AG04450 (cell line): ENCODE data around the gene CFAP97D2. TPM values are rescaled to one million over a fixed set of nuclear protein-coding genes. Genes with fewer than 3 reads are reported as not detected.
"Not testable (repeated sequence)": the region's sequence is repeated elsewhere in the genome, so short reads cannot be mapped to it uniquely, and the experiment has no call there.

ENCODE experiments used
- CTCF ChIA-PET: fragments of 300-600, 350-600 bp; formaldehyde crosslinking; extraction: SDS; loops from one replicate; lab custom pipeline; 2022; ENCODE audit warnings: antibody characterized with exemption, inconsistent platforms; lab: Charles Lee
- POLR2A ChIA-PET: fragments of 350-600 bp; formaldehyde crosslinking; extraction: SDS; loops from one replicate; lab custom pipeline; 2021; ENCODE audit warnings: antibody characterized with exemption, inconsistent platforms; lab: Yijun Ruan, JAX
- DNase-seq: peaks from one replicate; pipeline ENCODE4 v3.0.0-alpha.2; 2011; ENCODE audit warnings: low read depth, low spot score
- H3K27ac ChIP-seq: one replicate; pipeline ENCODE4 v1.5.1; 2012; ENCODE audit warnings: low read depth, low read length, control low read depth
- H3K27me3 ChIP-seq: one replicate; pipeline ENCODE4 v1.6.0; 2012; ENCODE audit warnings: low read length; ENCODE audit not compliant: control insufficient read depth, insufficient read depth
- H3K4me3 ChIP-seq: 2 replicates; pipeline ENCODE4 v1.5.1; 2011; ENCODE audit warnings: mild to moderate bottlenecking, low read depth, low read length, control low read depth
- H3K9me3 ChIP-seq: 2 replicates; pipeline ENCODE4 v1.5.1; 2012; ENCODE audit warnings: low read length; ENCODE audit not compliant: control insufficient read depth, insufficient read depth
- polyA plus RNA-seq: library from polyadenylated mRNA; depleted of rRNA; stranded (reverse); fragments of >200 nt; gene quantifications from 2 replicates; pipeline ENCODE4 v1.2.3, GENCODE V29; 2011
- TF ChIP-seq, protein P1 (sequence below): IDR thresholded peaks from 2 replicates; pipeline ENCODE4 v1.5.1; 2011; ENCODE audit warnings: low read depth, low read length, control low read depth, inconsistent platforms

CFAP97D2 gene
- polyA plus RNA-seq, 1 experiment, result not detected

DNA sequence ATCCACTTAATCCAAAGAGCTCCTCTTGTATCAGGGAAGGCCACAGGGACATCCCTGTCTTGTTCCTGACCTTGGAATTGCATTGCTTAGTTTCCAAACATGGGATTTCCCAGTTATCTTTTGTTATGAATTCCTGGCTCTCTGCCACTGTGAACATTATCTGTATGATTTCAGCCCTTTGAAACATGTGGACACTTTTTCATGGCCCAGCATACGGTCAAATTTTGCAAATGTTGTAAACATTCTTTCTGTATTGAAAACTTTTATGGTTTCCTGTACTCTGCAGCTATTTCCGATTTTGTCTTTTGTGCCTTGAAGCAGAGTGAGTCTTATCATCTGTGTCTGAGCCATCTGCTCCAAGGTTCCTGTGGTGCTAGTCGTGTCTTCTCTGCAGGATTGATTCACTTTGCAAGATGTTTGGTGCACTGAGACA, 4.5 kb upstream of the CFAP97D2 start:
- no peak overlapping the region for H3K4me3 ChIP-seq
- ChIA-PET CTCF (no interaction called here), POLR2A (no interaction called here)
- H3K27me3 ChIP-seq, result peaks cover 22% of the 10 kb centered on the region
- no peak for DNase-seq
- no peak overlapping the region for H3K27ac ChIP-seq
- peaks cover 8% of the 10 kb centered on the region; the same call in 1 of the 2 replicates for H3K9me3 ChIP-seq
- TF ChIP-seq, protein P1, sequence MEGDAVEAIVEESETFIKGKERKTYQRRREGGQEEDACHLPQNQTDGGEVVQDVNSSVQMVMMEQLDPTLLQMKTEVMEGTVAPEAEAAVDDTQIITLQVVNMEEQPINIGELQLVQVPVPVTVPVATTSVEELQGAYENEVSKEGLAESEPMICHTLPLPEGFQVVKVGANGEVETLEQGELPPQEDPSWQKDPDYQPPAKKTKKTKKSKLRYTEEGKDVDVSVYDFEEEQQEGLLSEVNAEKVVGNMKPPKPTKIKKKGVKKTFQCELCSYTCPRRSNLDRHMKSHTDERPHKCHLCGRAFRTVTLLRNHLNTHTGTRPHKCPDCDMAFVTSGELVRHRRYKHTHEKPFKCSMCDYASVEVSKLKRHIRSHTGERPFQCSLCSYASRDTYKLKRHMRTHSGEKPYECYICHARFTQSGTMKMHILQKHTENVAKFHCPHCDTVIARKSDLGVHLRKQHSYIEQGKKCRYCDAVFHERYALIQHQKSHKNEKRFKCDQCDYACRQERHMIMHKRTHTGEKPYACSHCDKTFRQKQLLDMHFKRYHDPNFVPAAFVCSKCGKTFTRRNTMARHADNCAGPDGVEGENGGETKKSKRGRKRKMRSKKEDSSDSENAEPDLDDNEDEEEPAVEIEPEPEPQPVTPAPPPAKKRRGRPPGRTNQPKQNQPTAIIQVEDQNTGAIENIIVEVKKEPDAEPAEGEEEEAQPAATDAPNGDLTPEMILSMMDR, result no peak

DNA sequence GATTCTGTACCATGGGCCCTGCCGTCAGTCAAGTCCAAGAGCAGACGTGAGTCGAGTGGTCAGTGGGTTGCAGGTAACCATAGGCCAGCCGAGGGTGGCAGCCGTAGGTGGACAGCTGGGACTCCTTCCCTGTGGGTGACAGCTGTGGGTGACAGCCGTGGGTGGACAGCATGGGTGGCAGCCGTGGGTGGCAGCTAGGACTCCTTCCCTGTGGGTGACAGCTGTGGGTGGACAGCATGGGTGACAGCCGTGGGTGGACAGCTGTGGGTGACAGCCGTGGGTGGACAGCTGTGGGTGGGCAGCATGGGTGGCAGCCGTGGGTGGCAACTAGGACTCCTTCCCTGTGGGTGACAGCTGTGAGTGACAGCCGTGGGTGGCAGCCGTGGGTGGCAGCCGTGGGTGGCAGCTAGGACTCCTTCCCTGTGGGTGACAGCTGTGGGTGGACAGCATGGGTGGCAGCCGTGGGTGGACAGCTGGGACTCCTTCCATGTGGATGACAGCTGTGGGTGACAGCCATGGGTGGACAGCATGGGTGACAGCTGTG, 2.6 kb upstream of the CFAP97D2 start:
- H3K4me3 ChIP-seq, H3K27ac ChIP-seq, DNase-seq, H3K9me3 ChIP-seq, CTCF ChIA-PET: not testable (repeated sequence)
- peaks cover 29% of the 10 kb centered on the region for H3K27me3 ChIP-seq
- POLR2A ChIA-PET, result interaction anchor here (1.0 kb wide), 1 partner anchor 34 kb away, joined by 4 read pairs; no protein-coding TSS in a partner anchor

DNA sequence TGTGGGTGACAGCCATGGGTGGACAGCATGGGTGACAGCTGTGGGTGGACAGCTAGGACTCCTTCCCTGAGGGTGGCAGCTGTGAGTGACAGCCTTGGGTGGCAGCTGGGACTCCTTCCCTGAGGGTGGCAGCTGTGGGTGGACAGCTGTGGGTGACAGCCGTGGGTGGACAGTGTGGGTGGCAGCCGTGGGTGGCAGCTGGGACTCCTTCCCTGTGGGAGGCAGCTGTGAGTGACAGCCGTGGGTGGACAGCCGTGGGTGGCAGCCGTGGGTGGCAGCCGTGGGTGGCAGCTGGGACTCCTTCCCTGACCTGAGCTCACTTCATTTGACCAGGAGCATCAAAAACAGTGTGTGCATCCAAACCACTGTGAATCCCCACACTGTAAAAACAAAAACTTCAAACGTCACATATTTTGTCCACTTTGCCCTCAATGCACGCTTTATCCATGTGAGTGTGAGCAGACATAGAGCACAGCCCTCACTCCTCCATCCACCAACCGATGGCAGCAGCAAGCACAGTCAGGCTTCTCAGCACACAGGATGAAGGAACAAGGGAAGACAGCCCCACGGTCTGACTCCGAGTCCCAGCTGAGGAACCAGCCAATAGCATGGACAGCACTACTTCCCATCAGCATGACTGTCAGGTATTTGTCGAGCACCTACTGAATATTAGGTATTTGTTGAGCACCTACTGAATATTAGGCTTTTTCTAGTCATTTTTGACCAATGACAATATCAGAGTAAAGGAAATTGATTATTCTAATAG, 1.6 kb upstream of the CFAP97D2 start:
- Histone ChIP-seq H3K27ac (no peak overlapping the region), H3K27me3 (peaks cover 33% of the 10 kb centered on the region), H3K9me3 (peaks cover 8% of the 10 kb centered on the region; the same call in 1 of the 2 replicates), H3K4me3 (no peak overlapping the region)
- TF ChIP-seq, protein P1, result no peak
- DNase-seq, result no peak
- CTCF ChIA-PET, result no interaction called here
- POLR2A ChIA-PET, result no interaction called here

DNA sequence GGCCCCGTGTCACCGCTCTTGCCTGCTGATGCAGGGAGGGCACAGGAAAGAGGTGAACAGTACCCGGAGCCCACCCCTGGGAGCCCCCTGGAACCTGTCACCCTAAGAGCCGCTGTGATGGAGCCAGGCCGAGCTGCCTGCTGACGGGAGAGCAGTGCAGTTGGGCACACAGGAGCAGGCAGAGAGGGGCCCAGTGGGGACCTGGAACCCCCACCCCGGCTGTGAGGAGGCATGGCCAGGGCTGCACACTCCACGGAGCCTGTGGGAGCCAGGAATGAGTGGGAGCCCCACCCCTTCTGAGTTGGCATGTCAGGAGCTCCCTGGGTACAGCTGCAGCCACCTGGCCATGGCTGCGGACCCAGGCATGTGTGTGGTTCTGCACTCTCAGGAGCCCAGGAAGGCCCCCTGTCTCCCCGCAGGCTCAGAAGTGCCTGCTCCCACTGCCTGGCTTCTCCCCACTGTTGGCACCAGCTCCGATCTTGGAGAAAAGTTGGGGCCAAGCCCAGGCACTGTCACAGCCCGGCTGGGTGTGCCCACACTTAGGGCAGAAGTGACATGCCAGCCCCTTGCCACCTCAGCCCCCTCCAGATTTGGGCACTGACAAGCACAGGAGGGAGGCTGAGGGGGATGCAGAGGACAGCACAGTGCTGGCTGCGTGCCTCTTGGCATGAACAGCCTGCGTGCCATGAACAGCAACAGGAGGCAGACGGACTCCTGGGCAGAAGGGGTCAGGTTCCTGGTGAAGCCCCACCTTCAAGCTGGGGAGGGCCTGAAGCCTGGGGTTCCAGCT, 6.3 kb downstream of the CFAP97D2 start:
- no peak overlapping the region for H3K4me3 ChIP-seq
- POLR2A ChIA-PET, result no interaction called here
- CTCF ChIA-PET, result no interaction called here
- no peak overlapping the region for H3K27ac ChIP-seq
- DNase-seq, result no peak
- TF ChIP-seq, protein P1, result no peak
- H3K27me3 ChIP-seq, result peaks cover 14% of the 10 kb centered on the region
- peaks cover 20% of the 10 kb centered on the region for H3K9me3 ChIP-seq

DNA sequence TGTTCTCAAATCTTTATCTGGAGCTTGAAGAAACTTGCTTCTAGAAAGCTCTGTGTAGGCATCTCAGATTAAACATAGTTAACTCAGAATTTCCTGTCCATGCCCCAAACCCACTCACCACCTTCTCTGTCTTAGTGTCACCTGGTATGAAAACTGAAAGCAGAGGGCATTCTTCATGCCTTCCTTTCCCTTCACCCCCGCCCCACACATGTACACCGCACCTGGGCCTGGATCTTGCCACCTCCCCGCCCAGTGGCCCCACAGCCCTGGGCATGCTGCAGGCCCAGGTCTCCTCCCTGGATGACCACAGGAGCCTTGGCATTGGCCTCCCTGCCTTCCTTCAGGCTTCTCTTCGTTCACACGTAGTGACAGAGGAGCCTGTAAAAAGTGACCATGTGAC, 15.8 kb downstream of the CFAP97D2 start:
- Histone ChIP-seq H3K27ac (no peak overlapping the region), H3K4me3 (no peak overlapping the region), H3K27me3 (peaks cover 25% of the 10 kb centered on the region), H3K9me3 (peaks cover 10% of the 10 kb centered on the region)
- TF ChIP-seq, protein P1, result no peak
- ChIA-PET POLR2A (no interaction called here), CTCF (no interaction called here)
- DNase-seq, result no peak
